ENCODE measurements around the gene KRT5.

DNA sequence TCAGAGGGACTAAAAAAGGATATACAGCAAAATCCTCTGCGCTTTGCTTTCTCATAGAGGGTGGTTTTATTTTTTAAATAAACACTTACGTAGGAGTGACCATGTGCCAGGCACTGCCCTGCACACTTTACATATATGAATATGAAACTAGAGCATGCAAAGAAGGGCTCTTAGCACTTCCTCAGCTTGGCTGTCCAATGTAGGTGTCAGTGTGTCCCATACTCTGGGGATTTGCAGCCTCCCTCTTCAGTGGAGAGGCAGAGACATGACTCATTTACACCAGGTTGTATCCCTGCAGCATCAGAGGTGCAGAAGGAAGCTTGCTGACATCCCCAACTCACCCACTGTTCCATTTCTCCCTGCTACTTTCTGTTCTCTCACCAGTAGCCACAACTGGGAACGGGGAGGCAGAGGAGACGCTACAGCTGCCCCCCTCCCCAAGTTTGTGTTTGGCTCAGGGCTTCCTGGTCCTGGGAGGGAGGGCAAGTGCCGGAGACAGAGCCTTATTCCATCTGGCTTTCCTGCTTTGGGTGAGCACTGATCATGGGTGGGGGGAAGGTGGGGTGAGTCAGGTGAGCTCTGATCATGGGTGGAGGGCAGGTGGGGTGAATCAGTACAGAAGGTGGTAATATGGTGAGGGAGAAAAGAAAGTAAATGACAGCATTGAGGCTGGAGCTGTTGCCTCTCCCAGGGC, 4.9 kb upstream of the KRT5 start:
- TF ChIP-seq RAD21 (IDR thresholded peaks at IDR 0.05) (no peak), YY1 (IDR thresholded peaks at IDR 0.05) (no peak), EGR1 (IDR thresholded peaks at IDR 0.05; ENCODE audit: low read depth in 2 of 2) (no peak), FOXA2 (IDR thresholded peaks at IDR 0.05) (no peak), GABPA (IDR thresholded peaks at IDR 0.05 in 1 of 2, conservative IDR thresholded peaks at IDR 0.05 in 1 of 2) (no peak)
- TF ChIP-seq, protein P1, sequence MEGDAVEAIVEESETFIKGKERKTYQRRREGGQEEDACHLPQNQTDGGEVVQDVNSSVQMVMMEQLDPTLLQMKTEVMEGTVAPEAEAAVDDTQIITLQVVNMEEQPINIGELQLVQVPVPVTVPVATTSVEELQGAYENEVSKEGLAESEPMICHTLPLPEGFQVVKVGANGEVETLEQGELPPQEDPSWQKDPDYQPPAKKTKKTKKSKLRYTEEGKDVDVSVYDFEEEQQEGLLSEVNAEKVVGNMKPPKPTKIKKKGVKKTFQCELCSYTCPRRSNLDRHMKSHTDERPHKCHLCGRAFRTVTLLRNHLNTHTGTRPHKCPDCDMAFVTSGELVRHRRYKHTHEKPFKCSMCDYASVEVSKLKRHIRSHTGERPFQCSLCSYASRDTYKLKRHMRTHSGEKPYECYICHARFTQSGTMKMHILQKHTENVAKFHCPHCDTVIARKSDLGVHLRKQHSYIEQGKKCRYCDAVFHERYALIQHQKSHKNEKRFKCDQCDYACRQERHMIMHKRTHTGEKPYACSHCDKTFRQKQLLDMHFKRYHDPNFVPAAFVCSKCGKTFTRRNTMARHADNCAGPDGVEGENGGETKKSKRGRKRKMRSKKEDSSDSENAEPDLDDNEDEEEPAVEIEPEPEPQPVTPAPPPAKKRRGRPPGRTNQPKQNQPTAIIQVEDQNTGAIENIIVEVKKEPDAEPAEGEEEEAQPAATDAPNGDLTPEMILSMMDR (IDR thresholded peaks at IDR 0.05; ENCODE audit: low read depth, low read length, missing input control) = no peak

Data from liver (tissue), 3 donors.